ENCODE measurements around the gene ENPP6. TPM values are rescaled to one million over a fixed set of nuclear protein-coding genes. Genes with fewer than 3 reads are reported as not detected.
A peak's percentile ranks its signal among the peaks of the same experiment; 100 is the strongest.

Gene ENPP6
- total RNA-seq, 1 donor from 2014 or later = not detected

DNA sequence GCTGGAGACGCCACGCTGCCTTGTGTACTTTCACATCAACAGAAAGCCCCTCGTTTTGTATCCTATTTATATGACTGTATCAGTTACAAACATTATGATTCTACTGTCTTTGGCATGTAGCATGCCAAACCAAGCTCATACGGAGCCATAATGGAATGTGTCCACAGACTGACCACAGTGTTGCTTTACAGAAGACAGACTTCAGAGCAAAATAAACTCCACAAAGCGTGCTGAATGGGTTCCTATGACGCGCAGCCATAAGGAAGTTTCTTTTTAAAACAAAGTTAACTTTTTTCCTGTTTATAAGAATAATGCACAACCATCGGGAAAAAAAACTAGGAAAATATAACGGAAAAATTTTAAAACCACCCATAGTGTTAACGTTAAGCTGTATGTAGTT, 176.5 kb downstream of the ENPP6 start:
- ATAC-seq (no peak), DNase-seq (no peak)
- intact Hi-C loops (cut with micrococcal nuclease) = no loop called here

DNA sequence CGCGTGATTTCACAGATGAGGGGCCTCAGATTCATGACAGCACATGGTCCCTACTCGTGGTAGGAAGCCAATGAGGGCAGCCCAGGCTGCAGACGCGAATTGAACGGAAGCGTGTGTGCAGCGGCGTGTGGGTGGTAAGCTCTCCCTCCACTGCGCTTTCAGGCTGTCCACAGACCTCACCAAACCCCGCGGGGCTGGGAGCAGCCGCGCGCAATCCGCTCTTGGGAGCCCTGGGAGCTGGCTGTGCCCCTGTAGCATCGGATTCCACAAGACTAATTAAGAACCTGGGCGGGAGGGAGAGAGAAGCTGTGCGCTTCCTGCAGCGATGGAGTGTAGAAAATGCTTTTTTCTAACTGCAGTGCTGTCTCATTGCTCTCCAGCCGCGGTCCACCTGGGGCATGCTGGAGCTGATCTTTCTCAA, 177.7 kb downstream of the ENPP6 start:
- intact Hi-C loops (cut with micrococcal nuclease) = no loop called here
- ATAC-seq (peak; percentile 71), DNase-seq (peak; percentile 43)

Data from left ventricle myocardium superior (tissue), 1 donor.